Astrocyte (in vitro differentiated cells and primary cell): ENCODE data around the gene SLAMF8. TPM values are rescaled to one million over a fixed set of nuclear protein-coding genes. Genes with fewer than 3 reads are reported as not detected.

Experiments used
- DNase-seq: peaks from one replicate; pipeline ENCODE4 v3.0.0-alpha.2; 2010; ENCODE audit warnings: low read depth
- FAIRE-seq: peaks from 2 replicates; lab custom pipeline; 2011; peaks lifted over from hg19 to GRCh38; lab: Jason Lieb, UNC
- H2AFZ ChIP-seq: 2 replicates; pipeline ENCODE4 v1.6.0; 2012; ENCODE audit warnings: low read depth, low read length, inconsistent platforms
- H3K27ac ChIP-seq: 2 replicates; pipeline ENCODE4 v1.5.1; 2011; ENCODE audit warnings: low read depth, low read length, inconsistent platforms
- H3K27me3 ChIP-seq: 2 replicates; pipeline ENCODE4 v1.6.0; 2011; ENCODE audit warnings: low read length, inconsistent platforms; ENCODE audit not compliant: insufficient read depth
- H3K36me3 ChIP-seq: 2 replicates; pipeline ENCODE4 v1.5.1; 2011; ENCODE audit warnings: low read length, inconsistent platforms; ENCODE audit not compliant: insufficient read depth
- H3K4me1 ChIP-seq: 2 replicates; pipeline ENCODE4 v1.5.1; 2011; ENCODE audit warnings: low read length, inconsistent platforms; ENCODE audit not compliant: insufficient read depth
- H3K4me2 ChIP-seq: 2 replicates; pipeline ENCODE4 v1.6.0; 2012; ENCODE audit warnings: low read length, inconsistent platforms
- H3K4me3 ChIP-seq: 2 replicates; pipeline ENCODE4 v1.5.1; 2011; ENCODE audit warnings: low read depth, mild to moderate bottlenecking, low read length, inconsistent platforms; ENCODE audit not compliant: insufficient read depth
- H3K79me2 ChIP-seq: 2 replicates; pipeline ENCODE4 v1.6.0; 2012; ENCODE audit warnings: mild to moderate bottlenecking, low read length, inconsistent platforms; ENCODE audit not compliant: insufficient read depth
- H3K9ac ChIP-seq: 2 replicates; pipeline ENCODE4 v1.6.0; 2012; ENCODE audit warnings: mild to moderate bottlenecking, low read length, inconsistent platforms
- H3K9me3 ChIP-seq: 2 replicates; pipeline ENCODE4 v1.5.1; 2012; ENCODE audit warnings: low read depth, mild to moderate bottlenecking, low read length, inconsistent platforms; ENCODE audit not compliant: insufficient read depth
- H4K20me1 ChIP-seq: 2 replicates; pipeline ENCODE4 v1.6.0; 2012; ENCODE audit warnings: low read length, inconsistent platforms; ENCODE audit not compliant: insufficient read depth
- H3K27ac Mint-ChIP-seq: one replicate; pipeline ENCODE4 v1.8.0; 2021; ENCODE audit warnings: mild to moderate bottlenecking, mixed read lengths; ENCODE audit not compliant: unreplicated experiment
- H3K27me3 Mint-ChIP-seq: one replicate; pipeline ENCODE4 v1.8.0; 2021; ENCODE audit warnings: low read depth, mixed read lengths; ENCODE audit not compliant: unreplicated experiment
- H3K36me3 Mint-ChIP-seq: one replicate; pipeline ENCODE4 v1.8.0; 2021; ENCODE audit warnings: low read depth, mixed read lengths; ENCODE audit not compliant: unreplicated experiment
- H3K4me1 Mint-ChIP-seq: one replicate; pipeline ENCODE4 v1.8.0; 2021; ENCODE audit warnings: low read depth, mixed read lengths; ENCODE audit not compliant: unreplicated experiment
- H3K4me3 Mint-ChIP-seq: one replicate; pipeline ENCODE4 v1.8.0; 2021; ENCODE audit warnings: mild to moderate bottlenecking, moderate library complexity, mixed read lengths; ENCODE audit not compliant: unreplicated experiment
- H3K9me3 Mint-ChIP-seq: one replicate; pipeline ENCODE4 v1.8.0; 2021; ENCODE audit warnings: mild to moderate bottlenecking, mixed read lengths; ENCODE audit not compliant: unreplicated experiment
- EZH2 ChIP-seq: IDR thresholded peaks from 2 replicates; pipeline ENCODE4 v1.6.1; 2012; ENCODE audit warnings: mild to moderate bottlenecking, low read length, inconsistent platforms; ENCODE audit not compliant: insufficient read depth
- total RNA-seq: library from RNA; stranded (reverse); gene quantifications from 2 replicates; pipeline ENCODE4 v1.2.1, GENCODE V29; 2021
- TF ChIP-seq, protein P1 (sequence below): IDR thresholded peaks from 2 replicates; pipeline ENCODE4 v1.5.1; 2011; ENCODE audit warnings: low read depth, mild to moderate bottlenecking, inconsistent platforms, low read length, moderate library complexity; ENCODE audit not compliant: insufficient read depth

Gene SLAMF8
- total RNA-seq, 1 donor from 2014 or later, result 1.7 TPM

DNA sequence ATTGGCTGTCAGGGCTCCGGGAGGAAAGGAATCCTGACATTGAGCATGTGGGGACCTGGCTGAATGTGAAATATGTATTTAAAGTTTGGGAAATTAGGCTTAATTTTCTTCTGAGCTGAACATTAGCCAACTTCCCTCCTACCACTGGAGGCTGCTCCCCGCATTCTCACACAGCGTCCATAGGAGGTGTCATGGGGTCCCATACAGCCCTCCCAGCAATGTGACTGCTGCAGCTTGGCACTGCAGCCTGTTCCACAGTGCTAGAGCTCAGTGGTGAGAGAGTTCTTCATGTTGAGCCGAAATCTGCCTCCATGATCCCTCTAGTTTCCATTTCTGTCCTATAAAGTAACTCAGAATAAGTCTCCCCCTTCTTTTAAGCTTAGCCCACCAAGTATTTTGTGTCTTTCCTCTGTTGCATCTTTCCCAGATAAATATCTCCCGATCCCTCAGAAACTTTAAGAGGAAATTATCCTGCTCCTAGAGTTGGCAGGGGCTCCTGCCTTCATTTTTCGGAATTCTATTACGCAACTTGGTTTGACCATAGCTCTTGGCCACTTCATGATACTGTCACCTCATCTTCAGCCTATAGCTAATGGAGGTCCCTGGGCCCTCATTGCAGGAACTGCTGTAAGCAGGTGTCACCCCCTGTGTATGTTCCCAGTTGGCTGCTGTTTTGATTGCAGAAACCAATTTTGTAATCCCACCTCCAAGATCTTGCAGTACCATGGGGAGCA, 22.6 kb upstream of the SLAMF8 start:
- no peak overlapping the region for H3K4me3 ChIP-seq
- H3K36me3 ChIP-seq, result no peaks in the 10 kb centered on the region
- Mint-ChIP-seq H3K9me3 (peaks cover 5% of the 10 kb centered on the region), H3K36me3 (no peaks in the 10 kb centered on the region), H3K4me1 (no peaks in the 10 kb centered on the region), H3K27me3 (peaks cover 19% of the 10 kb centered on the region), H3K27ac (no peak overlapping the region), H3K4me3 (no peak overlapping the region)
- H3K9me3 ChIP-seq, result no peaks in the 10 kb centered on the region
- H3K4me2 ChIP-seq, result no peak overlapping the region
- H3K9ac ChIP-seq, result no peak overlapping the region
- H3K79me2 ChIP-seq, result no peaks in the 10 kb centered on the region
- H3K27me3 ChIP-seq, result no peaks in the 10 kb centered on the region
- no peak overlapping the region for H2AFZ ChIP-seq
- H4K20me1 ChIP-seq, result no peaks in the 10 kb centered on the region
- no peak for TF ChIP-seq EZH2
- TF ChIP-seq, protein P1, sequence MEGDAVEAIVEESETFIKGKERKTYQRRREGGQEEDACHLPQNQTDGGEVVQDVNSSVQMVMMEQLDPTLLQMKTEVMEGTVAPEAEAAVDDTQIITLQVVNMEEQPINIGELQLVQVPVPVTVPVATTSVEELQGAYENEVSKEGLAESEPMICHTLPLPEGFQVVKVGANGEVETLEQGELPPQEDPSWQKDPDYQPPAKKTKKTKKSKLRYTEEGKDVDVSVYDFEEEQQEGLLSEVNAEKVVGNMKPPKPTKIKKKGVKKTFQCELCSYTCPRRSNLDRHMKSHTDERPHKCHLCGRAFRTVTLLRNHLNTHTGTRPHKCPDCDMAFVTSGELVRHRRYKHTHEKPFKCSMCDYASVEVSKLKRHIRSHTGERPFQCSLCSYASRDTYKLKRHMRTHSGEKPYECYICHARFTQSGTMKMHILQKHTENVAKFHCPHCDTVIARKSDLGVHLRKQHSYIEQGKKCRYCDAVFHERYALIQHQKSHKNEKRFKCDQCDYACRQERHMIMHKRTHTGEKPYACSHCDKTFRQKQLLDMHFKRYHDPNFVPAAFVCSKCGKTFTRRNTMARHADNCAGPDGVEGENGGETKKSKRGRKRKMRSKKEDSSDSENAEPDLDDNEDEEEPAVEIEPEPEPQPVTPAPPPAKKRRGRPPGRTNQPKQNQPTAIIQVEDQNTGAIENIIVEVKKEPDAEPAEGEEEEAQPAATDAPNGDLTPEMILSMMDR, result no peak
- H3K4me1 ChIP-seq, result no peaks in the 10 kb centered on the region
- FAIRE-seq, result no peak
- no peak for DNase-seq
- H3K27ac ChIP-seq, result no peak overlapping the region

DNA sequence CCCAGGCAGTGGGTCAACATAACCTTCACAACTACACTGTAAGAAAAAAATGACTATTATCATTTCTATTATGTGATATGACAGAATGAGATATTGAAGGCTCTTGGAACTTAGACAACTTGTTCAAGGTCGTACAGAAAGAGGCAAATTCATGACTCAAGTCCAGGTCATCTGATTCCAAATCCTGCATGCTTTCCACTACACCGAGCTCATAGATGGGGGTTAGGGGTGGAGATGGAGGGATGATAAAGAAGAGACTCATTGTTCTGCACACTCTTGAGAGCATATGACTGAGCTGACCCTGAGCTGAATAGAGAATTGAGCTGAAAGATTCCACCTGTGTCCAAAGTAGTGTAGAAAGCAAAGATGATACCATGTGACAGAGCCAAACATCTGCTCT, 21.7 kb upstream of the SLAMF8 start:
- Histone ChIP-seq H3K9me3 (no peaks in the 10 kb centered on the region), H3K9ac (no peak overlapping the region), H3K4me2 (no peak overlapping the region), H3K4me1 (no peaks in the 10 kb centered on the region), H3K79me2 (no peaks in the 10 kb centered on the region), H3K27ac (no peak overlapping the region), H4K20me1 (no peaks in the 10 kb centered on the region), H2AFZ (no peak overlapping the region), H3K36me3 (no peaks in the 10 kb centered on the region), H3K27me3 (no peaks in the 10 kb centered on the region), H3K4me3 (no peak overlapping the region)
- no peaks in the 10 kb centered on the region for H3K4me1 Mint-ChIP-seq
- DNase-seq (no peak), FAIRE-seq (peak; percentile 69)
- peaks cover 5% of the 10 kb centered on the region for H3K9me3 Mint-ChIP-seq
- TF ChIP-seq, protein P1, result no peak
- no peak for TF ChIP-seq EZH2
- no peaks in the 10 kb centered on the region for H3K36me3 Mint-ChIP-seq
- no peak overlapping the region for H3K27ac Mint-ChIP-seq
- peaks cover 23% of the 10 kb centered on the region for H3K27me3 Mint-ChIP-seq
- H3K4me3 Mint-ChIP-seq, result no peak overlapping the region

DNA sequence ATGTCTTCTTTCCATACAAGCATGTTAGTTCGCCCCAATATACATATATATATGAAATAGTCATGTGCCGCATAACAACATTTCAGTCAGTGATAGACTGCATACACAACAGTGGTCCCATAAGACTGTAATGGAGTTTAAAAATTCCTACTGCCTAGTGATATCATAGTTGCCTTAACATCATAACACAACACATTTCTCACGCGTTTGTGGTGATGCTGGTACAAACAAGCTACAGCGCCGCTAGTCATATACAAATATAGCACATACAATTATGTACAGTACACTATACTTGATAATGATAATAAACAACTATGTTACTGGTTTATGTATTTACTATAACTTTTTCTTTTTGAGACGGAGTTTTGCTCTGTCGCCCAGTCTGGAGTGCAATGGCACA, 10.7 kb upstream of the SLAMF8 start:
- no peaks in the 10 kb centered on the region for H3K9me3 Mint-ChIP-seq
- DNase-seq, result no peak
- Histone ChIP-seq H3K9me3 (no peaks in the 10 kb centered on the region), H3K4me3 (no peak overlapping the region), H3K9ac (no peak overlapping the region), H2AFZ (no peak overlapping the region), H3K79me2 (no peaks in the 10 kb centered on the region), H4K20me1 (no peaks in the 10 kb centered on the region), H3K27me3 (no peaks in the 10 kb centered on the region), H3K4me1 (no peaks in the 10 kb centered on the region), H3K4me2 (no peak overlapping the region), H3K27ac (no peak overlapping the region), H3K36me3 (no peaks in the 10 kb centered on the region)
- no peaks in the 10 kb centered on the region for H3K4me1 Mint-ChIP-seq
- no peak overlapping the region for H3K27ac Mint-ChIP-seq
- peaks cover 34% of the 10 kb centered on the region for H3K27me3 Mint-ChIP-seq
- TF ChIP-seq, protein P1, result no peak
- TF ChIP-seq EZH2, result no peak
- H3K4me3 Mint-ChIP-seq, result no peak overlapping the region
- FAIRE-seq, result no peak
- peaks cover 2% of the 10 kb centered on the region for H3K36me3 Mint-ChIP-seq
